ENCODE measurements around the gene EHD4.

The EHD4 gene

GRCh38 chr15:41994772-41995475 lies 22.6 kb upstream of the EHD4 start:
- FAIRE-seq, result no peak

- no peak for FAIRE-seq
These were observed 21.9 kb upstream of the EHD4 start for GRCh38 chr15:41994171-41994650.

GRCh38 chr15:41993472-41994170 lies 21.3 kb upstream of the EHD4 start:
- no peak for FAIRE-seq

- no peak for FAIRE-seq
These were observed 20.4 kb upstream of the EHD4 start for GRCh38 chr15:41992803-41993190.

GRCh38 chr15:41992151-41992802 lies 19.9 kb upstream of the EHD4 start:
- FAIRE-seq, result no peak

- FAIRE-seq, result no peak
These were observed 18.3 kb upstream of the EHD4 start for GRCh38 chr15:41990691-41991090.

GRCh38 chr15:41990243-41990605 lies 17.9 kb upstream of the EHD4 start:
- no peak for FAIRE-seq

- FAIRE-seq, result no peak
These were observed 17.4 kb upstream of the EHD4 start for GRCh38 chr15:41989573-41990242.

GRCh38 chr15:41988896-41989572 lies 16.7 kb upstream of the EHD4 start:
- no peak for FAIRE-seq

- FAIRE-seq, result no peak
These were observed 15.5 kb upstream of the EHD4 start for GRCh38 chr15:41987925-41988275.

- no peak for FAIRE-seq
These were observed 15.0 kb upstream of the EHD4 start for GRCh38 chr15:41987246-41987924.

GRCh38 chr15:41985236-41986160 lies 13.1 kb upstream of the EHD4 start:
- FAIRE-seq, result no peak

- no peak for FAIRE-seq
These were observed 12.3 kb upstream of the EHD4 start for GRCh38 chr15:41984622-41985021.

- FAIRE-seq, result no peak
These were observed 11.5 kb upstream of the EHD4 start for GRCh38 chr15:41983621-41984571.

GRCh38 chr15:41983221-41983620 lies 10.9 kb upstream of the EHD4 start:
- no peak for FAIRE-seq

GRCh38 chr15:41982133-41982930 lies 10.0 kb upstream of the EHD4 start:
- FAIRE-seq, result no peak

GRCh38 chr15:41981371-41982132 lies 9.2 kb upstream of the EHD4 start:
- no peak for FAIRE-seq

GRCh38 chr15:41980654-41981323 lies 8.4 kb upstream of the EHD4 start:
- FAIRE-seq, result no peak
